GM12878 (cell line): ENCODE data around the gene GOLGA5. TPM values are rescaled to one million over a fixed set of nuclear protein-coding genes. Genes with fewer than 3 reads are reported as not detected.

Source experiments
- ATAC-seq: fragments of 200-7000 bp; cut with Tn5 transposase; 3 replicates; pipeline ENCODE4 v1.9.1; 2020; ENCODE audit warnings: mild to moderate bottlenecking, moderate library complexity
- BruUV-seq: library from RNA; stranded (reverse); fragments of 400-500 nt; replicated peaks from 2 replicates; lab custom pipeline; 2021; lab: Mats Ljungman, UMichigan
- CTCF ChIA-PET: fragments of 300-600 bp; sonication (Branson Sonifier 250); formaldehyde crosslinking; extraction: SDS; loops from one replicate; lab custom pipeline; 2021; ENCODE audit warnings: inconsistent platforms; lab: Yijun Ruan, JAX
- POLR2A ChIA-PET: fragments of 350-600 bp; formaldehyde crosslinking; extraction: SDS; loops from one replicate; lab custom pipeline; 2021; ENCODE audit warnings: inconsistent platforms; lab: Charles Lee
- RAD21 ChIA-PET: fragments of 300-600 bp; sonication (Branson Sonifier 250); formaldehyde crosslinking; loops from one replicate; lab custom pipeline; 2023; ENCODE audit warnings: antibody characterized with exemption; ENCODE audit not compliant: unreplicated experiment; lab: Charles Lee
- SMC1A ChIA-PET: fragments of 300-600 bp; sonication (Branson Sonifier 250); formaldehyde crosslinking; loops from one replicate; lab custom pipeline; 2023; ENCODE audit not compliant: unreplicated experiment, uncharacterized antibody; lab: Charles Lee
- DNase-seq: peaks from one replicate; pipeline ENCODE4 v3.0.0-alpha.2; 2011; ENCODE audit warnings: low read depth, low spot score
- FAIRE-seq: peaks from 3 replicates; lab custom pipeline; 2011; peaks lifted over from hg19 to GRCh38; lab: Jason Lieb, UNC
- H2AFZ ChIP-seq: 2 replicates; pipeline ENCODE4 v1.6.0; 2011; ENCODE audit warnings: low read depth, low read length, control low read depth; ENCODE audit not compliant: control insufficient read depth
- H3K27ac ChIP-seq: 2 replicates; pipeline ENCODE4 v1.5.1; 2011; ENCODE audit warnings: control low read depth; ENCODE audit not compliant: control insufficient read depth, insufficient read depth
- H3K27me3 ChIP-seq, 2 experiments: replicated peaks in 1 of 2; 2 replicates each; pipeline versions ENCODE4 v1.6.0 to v1.6.1; 2011; ENCODE audit warnings: low read length in 1 of 2; ENCODE audit not compliant: control insufficient read depth in 2 of 2, insufficient read depth in 2 of 2
- H3K36me3 ChIP-seq, 2 experiments: 2 replicates each; pipeline ENCODE4 v1.5.1; 2011; ENCODE audit warnings: low read length in 1 of 2; ENCODE audit not compliant: control insufficient read depth in 2 of 2, insufficient read depth in 2 of 2
- H3K4me1 ChIP-seq: 2 replicates; pipeline ENCODE4 v1.6.1; 2011; ENCODE audit warnings: mild to moderate bottlenecking, low read length, moderate library complexity, mixed read lengths; ENCODE audit not compliant: control insufficient read depth, insufficient read depth
- H3K4me2 ChIP-seq: 2 replicates; pipeline ENCODE4 v1.6.0; 2011; ENCODE audit warnings: control low read depth; ENCODE audit not compliant: control insufficient read depth, insufficient read depth
- H3K4me3 ChIP-seq: fragments of 200-600 bp; sonication (generic); 2 replicates; pipeline ENCODE4 v1.5.1; 2016
- H3K79me2 ChIP-seq: 2 replicates; pipeline ENCODE4 v1.6.0; 2011; ENCODE audit warnings: low read length; ENCODE audit not compliant: control insufficient read depth, insufficient read depth
- H3K9ac ChIP-seq: 2 replicates; pipeline ENCODE4 v1.8.0; 2011; ENCODE audit warnings: low read length, control low read depth, mixed read lengths; ENCODE audit not compliant: control insufficient read depth, insufficient read depth
- H3K9me3 ChIP-seq: replicated peaks from 3 replicates; pipeline ENCODE4 v1.5.1; 2011; ENCODE audit warnings: mild to moderate bottlenecking, low read length; ENCODE audit not compliant: control insufficient read depth, insufficient read depth
- H4K20me1 ChIP-seq: 2 replicates; pipeline ENCODE4 v1.6.0; 2011; ENCODE audit not compliant: control insufficient read depth, insufficient read depth
- BCL11A ChIP-seq: IDR thresholded peaks from 2 replicates; pipeline ENCODE4 v1.6.1; 2011; ENCODE audit warnings: low read depth, low read length
- CHD1 ChIP-seq: IDR thresholded peaks from 2 replicates; pipeline ENCODE4 v1.6.1; 2012; ENCODE audit warnings: low read depth, low read length, improper control_type of control experiment
- IKZF1 ChIP-seq: fragments of 450-650 bp; conservative IDR thresholded peaks from 2 replicates; pipeline ENCODE4 v1.6.1; 2017; ENCODE audit warnings: antibody characterized with exemption, mild to moderate bottlenecking
- MTA2 ChIP-seq: fragments of 450-650 bp; IDR thresholded peaks from 2 replicates; pipeline ENCODE4 v1.6.1; 2016; ENCODE audit warnings: low read depth, mild to moderate bottlenecking, moderate library complexity
- NFYA ChIP-seq: IDR thresholded peaks from 2 replicates; pipeline ENCODE4 v1.6.1; 2011; ENCODE audit warnings: low read depth, mild to moderate bottlenecking, low read length, improper control_type of control experiment, borderline replicate concordance
- NR2C1 ChIP-seq: fragments of 450-650 bp; IDR thresholded peaks from 2 replicates; pipeline ENCODE4 v1.6.1; 2017; ENCODE audit warnings: antibody characterized with exemption, mild to moderate bottlenecking, moderate library complexity
- NR2F1 ChIP-seq: fragments of 450-650 bp; conservative IDR thresholded peaks from 2 replicates; pipeline ENCODE4 v1.6.1; 2017; ENCODE audit warnings: mild to moderate bottlenecking
- SMAD5 ChIP-seq: IDR thresholded peaks from 2 replicates; pipeline ENCODE4 v1.6.1; 2016; ENCODE audit warnings: antibody characterized with exemption, low read depth
- SUPT20H ChIP-seq: IDR thresholded peaks from 2 replicates; pipeline ENCODE4 v1.6.1; 2011; ENCODE audit warnings: low read depth, mild to moderate bottlenecking, low read length, moderate library complexity, borderline replicate concordance; ENCODE audit not compliant: control insufficient read depth
- TARDBP ChIP-seq: IDR thresholded peaks from 2 replicates; pipeline ENCODE4 v1.6.1; 2016; ENCODE audit warnings: borderline replicate concordance
- ZBTB33 ChIP-seq: fragments of 450-650 bp; IDR thresholded peaks from 2 replicates; pipeline ENCODE4 v1.6.1; 2017; ENCODE audit warnings: mild to moderate bottlenecking
- ZNF384 ChIP-seq: IDR thresholded peaks from 2 replicates; pipeline ENCODE4 v1.6.1; 2012; ENCODE audit warnings: low read depth, mild to moderate bottlenecking, low read length, improper control_type of control experiment, borderline replicate concordance
- WGBS: methylation state at CpG from one replicate; pipeline ENCODE4 v1.1.6; 2016; ENCODE audit warnings: low lambda C conversion rate; ENCODE audit not compliant: insufficient replicate concordance, insufficient coverage; ENCODE audit errors: missing lambda C conversion rate; 5-methylcytosine and 5-hydroxymethylcytosine counted together
- in situ Hi-C: fragments of 300-500 bp; cut with MboI; formaldehyde crosslinking; loops from 9 replicates; pipeline ENCODE4 v1.14.3; 2018; ENCODE audit warnings: mixed read lengths
- intact Hi-C: fragments of 100-400 bp; cut with micrococcal nuclease; formaldehyde crosslinking; loops from one replicate; pipeline ENCODE4 v1.14.2; 2022; ENCODE audit not compliant: unreplicated experiment
- polyA plus RNA-seq, 11 experiments: library from polyadenylated mRNA; depleted of rRNA in 4 of 11; unstranded in 6 of 11; stranded (reverse) in 5 of 11; fragments of >200 nt; fragmentation: Nextera tagmentation in 4 of 11; fragmentation: Illumina TruSeq in 1 of 11; extraction: Ambion mirVana in 4 of 11; extraction: Trizol in 1 of 11; gene quantifications; 1 replicate in 1 of 11; 2 replicates in 10 of 11; pipeline versions ENCODE4 v1.2.1 to v1.2.3, GENCODE V29; 2011 to 2016; ENCODE audit warnings: inconsistent platforms in 2 of 11, missing spikeins in 2 of 11, low read depth in 1 of 11
- total RNA-seq, 4 experiments: library from RNA; depleted of rRNA in 3 of 4; stranded (reverse); fragments of >200 nt in 3 of 4; fragmentation: Illumina TruSeq in 1 of 4; extraction: Trizol in 1 of 4; gene quantifications; 2 replicates each; pipeline versions ENCODE4 v1.2.1 to v1.2.3, GENCODE V29; 2013 to 2021
- TF ChIP-seq, protein P1 (sequence below): fragments of 450-650 bp; formaldehyde crosslinking; IDR thresholded peaks from 2 replicates; pipeline ENCODE4 v1.5.0; 2022; ENCODE audit warnings: mild to moderate bottlenecking, missing genetic modification characterization

Gene GOLGA5
- total and polyA plus RNA-seq, 10 of the 15 experiments (the other 5 are each of a cell fraction or from before 2014, with no cell fraction given) = 10.9 to 30.1 (median 19.7) TPM

DNA sequence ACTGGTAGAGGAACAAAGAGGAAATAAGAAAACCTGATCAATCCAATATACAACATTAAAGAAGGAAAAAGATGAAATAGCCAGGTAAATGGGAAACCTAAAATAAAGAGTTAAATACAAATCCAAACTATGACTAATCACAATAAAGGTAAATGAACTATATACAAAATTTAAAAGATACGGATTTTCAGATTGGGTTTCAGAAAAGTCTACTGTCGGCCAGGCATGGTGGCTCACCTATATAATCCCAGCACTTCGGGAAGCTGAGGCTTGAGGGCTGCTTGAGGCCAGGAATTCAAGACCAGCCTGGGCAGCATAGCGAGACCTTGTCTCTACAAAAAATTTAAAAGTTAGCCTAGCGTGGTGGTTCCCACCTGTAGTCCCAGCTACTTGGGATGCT, 89.0 kb downstream of the GOLGA5 start:
- TF ChIP-seq NR2F1 (no peak), ZNF384 (no peak), SMAD5 (no peak), CHD1 (no peak)
- H3K36me3 ChIP-seq = no peaks in the 10 kb centered on the region
- no TSS peak for BruUV-seq
- ATAC-seq = no peak
- in situ Hi-C loops = no loop called here
- no peak overlapping the region for H3K4me2 ChIP-seq
- no peak for DNase-seq
- ChIA-PET CTCF (no interaction called here), SMC1A (no interaction called here), RAD21 (no interaction called here), POLR2A (no interaction called here)
- no peak for FAIRE-seq
- H3K27me3 ChIP-seq = peaks cover 0 to 3% of the 10 kb centered on the region in 2 experiments; a peak in 2 of 4 replicates
- H3K9me3 ChIP-seq = no peaks in the 10 kb centered on the region
- no peak overlapping the region for H3K9ac ChIP-seq
- intact Hi-C loops = no loop called here
- no peak overlapping the region for H3K4me3 ChIP-seq
- H2AFZ ChIP-seq = no peak overlapping the region
- no peaks in the 10 kb centered on the region for H3K79me2 ChIP-seq
- WGBS = 35% methylated on average over 5 of the region's 5 CpGs
- no peaks in the 10 kb centered on the region for H3K4me1 ChIP-seq
- no peak overlapping the region for H3K27ac ChIP-seq
- no peaks in the 10 kb centered on the region for H4K20me1 ChIP-seq

- Histone ChIP-seq H3K4me1 (no peaks in the 10 kb centered on the region), H3K4me3 (no peak overlapping the region), H4K20me1 (no peaks in the 10 kb centered on the region), H3K36me3 (no peaks in the 10 kb centered on the region), H3K9me3 (no peaks in the 10 kb centered on the region), H3K27me3 (peaks cover 0 to 1% of the 10 kb centered on the region in 2 experiments; a peak in 3 of 4 replicates), H3K9ac (no peak overlapping the region), H3K79me2 (no peaks in the 10 kb centered on the region), H2AFZ (no peak overlapping the region), H3K27ac (no peak overlapping the region), H3K4me2 (no peak overlapping the region)
- ChIA-PET CTCF (no interaction called here), RAD21 (no interaction called here), POLR2A (no interaction called here), SMC1A (no interaction called here)
- FAIRE-seq = no peak
- DNase-seq = no peak
- intact Hi-C loops (no loop called here), in situ Hi-C loops (no loop called here)
- BruUV-seq = no TSS peak
- no peak for ATAC-seq
- 23% methylated on average over 3 of the region's 3 CpGs for WGBS
- TF ChIP-seq MTA2 (no peak), SUPT20H (no peak), NR2C1 (no peak), NFYA (no peak), BCL11A (no peak), TARDBP (no peak), IKZF1 (no peak), ZBTB33 (no peak)
- TF ChIP-seq, protein P1, sequence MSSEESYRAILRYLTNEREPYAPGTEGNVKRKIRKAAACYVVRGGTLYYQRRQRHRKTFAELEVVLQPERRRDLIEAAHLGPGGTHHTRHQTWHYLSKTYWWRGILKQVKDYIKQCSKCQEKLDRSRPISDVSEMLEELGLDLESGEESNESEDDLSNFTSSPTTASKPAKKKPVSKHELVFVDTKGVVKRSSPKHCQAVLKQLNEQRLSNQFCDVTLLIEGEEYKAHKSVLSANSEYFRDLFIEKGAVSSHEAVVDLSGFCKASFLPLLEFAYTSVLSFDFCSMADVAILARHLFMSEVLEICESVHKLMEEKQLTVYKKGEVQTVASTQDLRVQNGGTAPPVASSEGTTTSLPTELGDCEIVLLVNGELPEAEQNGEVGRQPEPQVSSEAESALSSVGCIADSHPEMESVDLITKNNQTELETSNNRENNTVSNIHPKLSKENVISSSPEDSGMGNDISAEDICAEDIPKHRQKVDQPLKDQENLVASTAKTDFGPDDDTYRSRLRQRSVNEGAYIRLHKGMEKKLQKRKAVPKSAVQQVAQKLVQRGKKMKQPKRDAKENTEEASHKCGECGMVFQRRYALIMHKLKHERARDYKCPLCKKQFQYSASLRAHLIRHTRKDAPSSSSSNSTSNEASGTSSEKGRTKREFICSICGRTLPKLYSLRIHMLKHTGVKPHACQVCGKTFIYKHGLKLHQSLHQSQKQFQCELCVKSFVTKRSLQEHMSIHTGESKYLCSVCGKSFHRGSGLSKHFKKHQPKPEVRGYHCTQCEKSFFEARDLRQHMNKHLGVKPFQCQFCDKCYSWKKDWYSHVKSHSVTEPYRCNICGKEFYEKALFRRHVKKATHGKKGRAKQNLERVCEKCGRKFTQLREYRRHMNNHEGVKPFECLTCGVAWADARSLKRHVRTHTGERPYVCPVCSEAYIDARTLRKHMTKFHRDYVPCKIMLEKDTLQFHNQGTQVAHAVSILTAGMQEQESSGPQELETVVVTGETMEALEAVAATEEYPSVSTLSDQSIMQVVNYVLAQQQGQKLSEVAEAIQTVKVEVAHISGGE = no peak
These were observed 90.3 kb downstream of the GOLGA5 start for GRCh38 chr14:92884410-92884809.
